Tongue (tissue), 2 donors: Measurements from ENCODE around the gene PRKCB. TPM values are rescaled to one million over a fixed set of nuclear protein-coding genes. Genes with fewer than 3 reads are reported as not detected.

Experiments
- DNase-seq: peaks from one replicate; pipeline ENCODE4 v3.0.0-alpha.2; 2015
- total RNA-seq: library from RNA; depleted of rRNA; stranded (reverse); fragments of >200 nt; gene quantifications from one replicate; pipeline ENCODE4 v1.2.3, GENCODE V29; 2014

The PRKCB gene
- total RNA-seq, 1 donor from 2014 or later: 6.7 TPM

- DNase-seq: peak; percentile 13
These were observed 875 bp downstream of the PRKCB start for GRCh38 chr16:23836404-23837311.

DNA sequence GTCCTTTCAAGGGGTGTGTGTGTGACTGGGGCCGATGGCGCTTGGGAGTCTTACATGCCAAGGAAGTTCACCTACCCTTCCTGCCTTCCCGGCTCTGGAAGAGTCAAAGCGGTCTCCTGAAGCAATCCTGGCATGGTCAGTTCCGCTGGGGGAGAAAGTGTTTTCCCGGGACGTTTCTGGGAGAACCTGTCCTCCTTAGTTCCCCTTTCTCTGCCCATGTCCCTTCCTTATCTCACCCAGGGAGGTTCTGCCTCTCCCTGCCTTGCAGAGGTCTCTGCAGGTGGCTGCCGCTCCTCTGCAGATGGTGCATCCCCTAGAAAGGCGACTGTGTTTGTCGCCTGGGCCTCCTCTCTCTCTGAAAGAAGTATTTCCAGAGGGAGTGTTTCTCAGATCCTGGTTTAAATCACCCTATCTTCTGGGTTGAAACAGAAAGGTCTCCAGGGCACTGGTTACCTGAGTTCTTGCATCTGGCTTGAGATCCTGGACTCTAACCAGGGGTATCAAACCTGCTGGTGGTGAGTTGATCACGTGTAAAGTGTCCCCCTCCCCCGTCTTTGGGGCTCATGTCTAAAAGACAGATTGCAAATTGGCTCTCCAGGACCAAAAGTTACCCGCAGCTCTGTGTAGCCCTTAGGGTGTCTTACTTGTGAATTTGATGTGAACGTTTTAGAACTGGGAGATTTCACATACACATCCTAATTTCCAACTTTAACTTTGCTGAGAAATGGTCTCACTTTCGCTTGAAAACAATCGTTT lies 1.9 kb downstream of the PRKCB start:
- DNase-seq: no peak

- no peak for DNase-seq
These were observed 2.8 kb downstream of the PRKCB start for GRCh38 chr16:23838485-23839142.

- DNase-seq: no peak
These were observed 4.5 kb downstream of the PRKCB start for GRCh38 chr16:23840310-23840709.

- no peak for DNase-seq
These were observed 6.4 kb downstream of the PRKCB start for GRCh38 chr16:23842137-23842600.

DNA sequence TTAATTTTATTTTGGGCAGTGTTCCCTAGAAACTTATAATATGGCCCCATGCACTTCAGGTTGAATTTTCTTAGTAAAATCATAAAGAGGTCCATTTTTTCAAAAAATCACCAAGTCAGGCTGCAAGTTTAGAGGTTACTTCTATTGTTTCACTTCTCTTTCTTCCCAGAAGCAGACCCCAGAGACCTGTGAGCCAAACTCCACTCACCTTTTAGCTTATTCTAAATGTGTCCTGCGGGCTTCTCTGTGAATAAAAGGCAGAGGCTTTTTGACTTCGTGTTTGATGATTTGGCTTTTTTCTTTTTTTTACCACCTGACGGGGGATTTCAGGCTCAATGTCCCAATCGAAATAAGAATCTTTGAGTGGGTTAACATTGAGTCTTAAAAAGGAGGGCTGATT lies 7.4 kb downstream of the PRKCB start:
- DNase-seq: no peak

- no peak for DNase-seq
These were observed 11.5 kb downstream of the PRKCB start for GRCh38 chr16:23847251-23847650.

- no peak for DNase-seq
These were observed 12.2 kb downstream of the PRKCB start for GRCh38 chr16:23847948-23848347.

- DNase-seq: no peak
These were observed 13.2 kb downstream of the PRKCB start for GRCh38 chr16:23848958-23849357.

DNA sequence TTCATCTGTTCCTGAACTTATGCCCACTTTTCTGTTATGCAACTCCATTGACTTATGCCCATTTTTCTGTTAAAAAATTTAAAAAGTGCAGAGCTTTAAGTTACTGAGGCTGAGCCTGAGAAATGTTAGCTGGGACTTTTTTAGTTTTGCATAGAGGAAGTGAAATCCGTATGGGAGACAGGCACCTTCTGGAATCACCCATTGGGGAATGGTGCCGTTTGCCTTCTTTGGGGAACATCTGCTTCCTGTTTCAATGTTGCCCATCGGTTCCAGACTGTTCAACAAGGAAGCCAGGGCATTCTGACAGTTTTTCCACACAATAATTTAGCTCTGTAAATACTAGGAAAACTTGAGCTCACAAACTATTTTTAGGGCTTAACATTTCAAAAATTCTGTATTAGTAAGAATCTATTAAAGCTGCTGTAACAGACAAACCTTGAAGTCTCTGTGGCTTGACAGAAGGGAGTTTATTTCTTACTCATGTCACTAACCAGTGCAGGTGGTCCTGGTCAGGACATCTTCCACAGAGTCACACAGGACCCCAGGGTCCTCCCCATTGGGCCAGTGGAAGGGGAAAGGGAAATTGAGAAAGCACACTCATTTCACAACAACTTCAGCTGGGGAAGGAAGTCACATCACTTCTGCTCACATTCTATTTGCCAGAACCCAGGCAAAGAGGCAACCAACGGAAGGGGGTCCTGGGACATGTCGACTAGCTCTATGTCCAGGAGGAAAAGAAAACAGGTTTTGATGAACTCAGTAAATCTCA lies 17.2 kb downstream of the PRKCB start:
- no peak for DNase-seq

GRCh38 chr16:23855010-23855409 lies 19.2 kb downstream of the PRKCB start:
- no peak for DNase-seq

DNA sequence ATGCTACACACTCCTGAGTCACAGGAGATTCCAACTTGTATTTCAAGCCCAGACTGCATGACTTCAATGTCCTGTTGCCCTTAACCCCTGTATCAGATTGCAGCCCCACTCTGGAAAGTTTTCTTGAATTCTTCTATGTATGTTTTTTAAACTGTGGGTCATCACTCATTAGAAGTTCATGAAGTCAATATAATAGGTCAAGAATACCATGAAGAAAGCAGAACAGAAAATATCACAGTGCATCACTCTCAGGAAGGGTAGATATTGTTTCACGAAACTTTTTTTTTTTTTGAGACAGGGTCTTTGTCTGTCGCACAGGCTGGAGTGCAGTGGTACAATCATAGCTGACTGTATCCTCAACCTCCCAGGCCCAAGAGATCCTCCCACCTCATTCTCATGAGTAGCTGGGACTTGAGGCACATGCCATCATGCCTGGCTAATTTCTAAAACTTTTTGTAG lies 20.5 kb downstream of the PRKCB start:
- DNase-seq: no peak

- peak; percentile 18 for DNase-seq
These were observed 21.6 kb downstream of the PRKCB start for GRCh38 chr16:23857256-23857880.

- DNase-seq: no peak
These were observed 22.1 kb downstream of the PRKCB start for GRCh38 chr16:23857881-23858269.

GRCh38 chr16:23858542-23858941 lies 22.8 kb downstream of the PRKCB start:
- no peak for DNase-seq

- no peak for DNase-seq
These were observed 24.0 kb downstream of the PRKCB start for GRCh38 chr16:23859713-23860269.

- no peak for DNase-seq
These were observed 26.1 kb downstream of the PRKCB start for GRCh38 chr16:23861874-23862273.

- DNase-seq: no peak
These were observed 26.8 kb downstream of the PRKCB start for GRCh38 chr16:23862556-23862955.

DNA sequence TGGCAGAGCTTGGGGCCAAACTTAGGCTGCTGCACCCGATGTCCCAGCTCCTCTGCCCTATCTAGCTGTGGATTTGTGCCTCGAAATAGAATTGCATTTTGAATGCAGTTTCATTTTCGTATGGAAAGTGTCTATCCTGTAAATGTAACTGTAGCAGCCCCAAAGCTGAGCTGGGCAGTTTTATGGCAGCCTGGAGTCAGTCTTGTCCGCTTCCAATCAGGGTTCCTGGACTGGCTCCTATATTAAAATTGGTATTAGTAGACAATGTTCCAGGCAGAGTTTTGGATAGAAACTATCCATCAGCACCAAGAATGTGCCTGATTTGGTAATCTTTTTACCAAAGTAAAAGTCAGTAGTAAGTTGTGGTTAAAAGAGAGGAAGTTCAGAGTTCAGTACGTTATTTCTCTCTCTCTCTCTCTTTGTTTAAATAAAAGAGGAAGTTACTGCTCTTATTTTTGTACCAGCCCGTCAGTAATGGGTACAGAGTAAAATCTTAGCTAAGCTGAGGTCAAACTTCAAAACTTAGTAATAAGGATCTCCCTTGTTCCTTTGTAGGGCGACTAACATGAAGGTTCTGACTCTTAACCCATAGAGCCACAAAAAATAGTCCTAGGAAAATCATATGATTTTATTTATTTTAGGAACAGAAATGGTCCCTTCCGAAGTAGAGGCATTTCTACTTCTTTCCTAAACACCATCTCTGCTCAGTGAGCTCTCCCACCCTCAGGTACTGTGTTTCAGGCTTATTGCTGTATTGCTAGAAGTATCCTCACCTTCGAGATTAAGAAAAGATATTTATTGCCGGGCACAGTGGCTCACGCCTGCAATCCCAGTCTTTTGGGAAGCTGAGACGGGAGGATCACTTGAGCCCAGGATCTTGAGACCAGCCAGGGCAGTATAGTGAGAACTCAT lies 28.0 kb downstream of the PRKCB start:
- DNase-seq: no peak

GRCh38 chr16:23865853-23866252 lies 30.1 kb downstream of the PRKCB start:
- DNase-seq: no peak
